HG03354 (cell line): Measurements from ENCODE around the gene BAZ2B.

ENCODE experiments used
- ATAC-seq: cut with Tn5 transposase; IDR thresholded peaks from one replicate; pipeline ENCODE4 v1.9.1; 2021; ENCODE audit warnings: mild to moderate bottlenecking; ENCODE audit not compliant: unreplicated experiment, poor library complexity, severe bottlenecking

BAZ2B gene

GRCh38 chr2:159476329-159476728 is 140.0 kb downstream of the BAZ2B start:
- no peak for ATAC-seq

GRCh38 chr2:159475793-159476192 is 140.6 kb downstream of the BAZ2B start:
- ATAC-seq: no peak

GRCh38 chr2:159471340-159471739 is 145.0 kb downstream of the BAZ2B start:
- ATAC-seq: no peak

DNA sequence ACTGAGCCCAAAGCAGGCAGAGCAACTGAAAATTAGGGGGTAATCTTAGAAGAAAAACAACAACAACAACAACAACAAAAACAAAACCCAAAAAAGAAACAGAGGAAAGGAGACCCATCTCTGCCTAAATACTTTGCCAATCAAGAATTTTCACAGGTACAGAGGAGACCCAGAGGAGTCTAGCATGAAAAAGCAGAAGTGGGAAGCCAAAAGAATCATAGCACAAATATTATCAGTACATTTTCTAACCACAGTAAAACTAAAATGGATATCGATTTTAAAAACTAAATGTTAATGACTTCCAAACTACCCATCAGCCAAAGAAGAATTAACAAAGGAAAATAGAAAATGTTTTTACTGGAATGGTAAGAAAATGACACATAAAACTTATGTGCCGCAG is 148.1 kb downstream of the BAZ2B start:
- no peak for ATAC-seq

- ATAC-seq: no peak
Observed at GRCh38 chr2:159462961-159463360, 153.4 kb downstream of the BAZ2B start.

GRCh38 chr2:159462201-159462785 is 154.1 kb downstream of the BAZ2B start:
- no peak for ATAC-seq

DNA sequence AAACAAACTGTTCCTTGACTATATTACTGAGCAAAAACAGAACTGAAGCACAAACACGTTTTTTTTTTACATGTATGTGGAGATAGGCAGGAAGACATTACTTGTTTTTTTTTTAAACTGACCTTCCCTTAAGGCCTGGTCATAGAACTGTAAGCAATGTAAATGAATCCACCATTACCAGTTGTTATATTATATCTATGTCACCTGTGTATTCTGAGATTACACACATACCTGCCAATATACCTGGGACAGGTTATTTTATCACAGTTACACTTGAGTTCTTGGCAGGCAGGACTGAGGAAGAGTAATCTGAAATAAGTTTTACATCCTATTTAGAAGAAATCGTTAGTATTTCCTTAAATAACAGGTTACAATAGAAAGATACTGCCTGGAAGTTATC is 155.3 kb downstream of the BAZ2B start:
- no peak for ATAC-seq

DNA sequence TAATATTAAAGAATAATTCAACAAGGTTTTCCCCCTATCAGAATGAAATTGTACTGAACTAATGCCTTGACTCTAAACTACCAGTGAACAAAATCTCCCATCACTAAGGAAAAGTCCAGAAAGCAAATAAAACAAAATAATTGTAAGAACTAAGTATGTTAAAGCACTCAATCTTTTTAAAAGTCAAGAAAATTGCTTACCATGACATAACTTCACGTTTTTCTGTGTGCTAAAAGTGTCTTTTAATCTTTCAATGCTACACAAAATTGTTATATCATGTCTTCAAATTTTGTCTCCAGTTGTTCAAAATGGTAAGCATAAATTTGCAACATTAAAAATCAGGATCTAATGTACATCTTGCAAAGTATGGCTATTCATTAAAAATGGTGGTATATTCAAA is 156.1 kb downstream of the BAZ2B start:
- ATAC-seq: no peak

GRCh38 chr2:159459279-159459678 is 157.1 kb downstream of the BAZ2B start:
- no peak for ATAC-seq

- ATAC-seq: no peak
Observed at GRCh38 chr2:159457589-159457988, 158.8 kb downstream of the BAZ2B start.

DNA sequence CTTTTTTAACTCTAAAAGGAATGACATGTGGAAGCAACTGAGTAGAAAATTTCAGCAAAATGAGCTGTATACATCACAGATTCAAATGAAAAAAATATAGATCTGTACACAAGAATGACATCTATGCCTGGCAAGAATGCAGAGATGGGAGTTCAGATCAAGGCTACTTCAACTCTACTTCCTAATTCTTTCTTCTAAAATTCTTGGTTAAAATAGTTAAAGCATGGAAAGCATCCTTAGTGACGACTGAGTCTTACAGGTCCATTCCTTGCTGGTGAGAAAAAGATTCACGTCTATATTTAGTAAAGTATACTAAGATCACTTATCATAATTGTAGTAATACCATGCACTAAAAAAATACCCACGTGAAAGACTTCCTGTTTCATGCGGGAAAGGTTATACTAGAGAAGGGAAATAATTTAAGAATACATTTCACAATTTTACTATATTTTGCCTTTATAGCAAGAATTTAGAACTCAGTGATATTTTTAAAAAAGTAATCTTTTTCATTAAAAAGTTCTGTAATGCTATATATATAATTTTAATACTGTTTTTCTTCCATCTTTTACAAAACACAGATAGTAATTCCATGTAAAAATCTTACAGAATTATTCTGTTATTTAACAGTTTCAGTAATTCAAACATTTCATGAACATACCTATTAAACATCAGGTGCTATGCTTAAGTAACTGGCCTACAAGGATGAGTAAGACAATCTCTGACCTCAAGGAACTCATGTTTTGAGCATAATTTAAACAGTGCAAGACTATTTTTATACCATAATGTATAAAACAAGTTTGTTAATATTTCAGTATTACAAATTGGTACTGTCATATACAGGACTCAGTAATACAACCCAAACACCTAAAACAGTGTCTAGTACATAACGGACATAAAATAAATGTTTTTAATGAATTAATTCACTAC is 159.6 kb downstream of the BAZ2B start:
- ATAC-seq: no peak

DNA sequence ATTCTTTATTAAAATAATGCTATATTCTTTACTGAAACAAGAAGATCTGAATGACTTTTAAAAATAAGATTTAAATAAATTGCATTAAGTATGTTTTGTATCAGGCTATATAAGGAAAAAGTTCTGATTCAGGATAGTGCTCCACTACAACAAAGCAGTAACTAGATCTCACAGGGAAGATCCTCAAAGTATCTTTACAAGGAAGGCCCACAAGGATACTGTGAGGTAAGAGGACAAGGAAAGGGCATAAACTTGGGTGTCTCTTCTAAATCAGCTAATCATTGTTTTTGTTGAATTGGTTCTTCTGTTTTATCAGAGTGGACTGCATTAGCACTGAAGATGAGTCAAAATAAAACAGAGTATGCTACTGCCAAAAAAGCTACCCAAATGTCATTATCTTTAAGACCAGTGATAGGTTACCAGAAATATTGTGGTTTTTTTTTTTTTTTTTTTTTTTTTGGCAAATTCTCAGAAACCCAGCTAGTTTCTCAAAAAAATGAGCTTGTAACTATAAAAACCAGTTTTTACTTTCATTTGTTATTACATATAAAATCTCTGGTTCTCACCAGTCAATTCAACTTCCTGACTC is 160.9 kb downstream of the BAZ2B start:
- no peak for ATAC-seq

- ATAC-seq: no peak
Observed at GRCh38 chr2:159454185-159454584, 162.2 kb downstream of the BAZ2B start.

DNA sequence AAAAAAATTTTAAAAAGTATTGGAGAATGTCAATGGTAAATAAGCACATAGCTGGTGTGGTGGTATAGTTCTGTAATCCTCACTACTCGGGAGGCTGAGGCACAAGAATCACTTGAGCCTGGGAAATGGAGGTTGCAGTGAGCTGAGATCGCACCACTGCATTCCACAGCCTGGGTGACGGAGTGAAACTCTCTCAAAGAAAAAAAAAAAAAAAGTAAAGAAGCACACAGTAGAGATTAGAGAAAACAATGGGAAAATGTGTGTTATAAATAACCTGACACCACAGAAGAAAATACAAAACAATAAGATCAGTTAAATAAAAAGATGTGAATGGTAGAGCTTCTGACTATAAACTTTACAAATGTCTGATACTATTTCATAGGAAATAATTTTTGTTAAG is 166.2 kb downstream of the BAZ2B start:
- no peak for ATAC-seq

GRCh38 chr2:159449504-159450124 is 166.7 kb downstream of the BAZ2B start:
- ATAC-seq: no peak

- ATAC-seq: no peak
Observed at GRCh38 chr2:159446817-159447216, 169.5 kb downstream of the BAZ2B start.

GRCh38 chr2:159446201-159446600 is 170.1 kb downstream of the BAZ2B start:
- ATAC-seq: no peak

DNA sequence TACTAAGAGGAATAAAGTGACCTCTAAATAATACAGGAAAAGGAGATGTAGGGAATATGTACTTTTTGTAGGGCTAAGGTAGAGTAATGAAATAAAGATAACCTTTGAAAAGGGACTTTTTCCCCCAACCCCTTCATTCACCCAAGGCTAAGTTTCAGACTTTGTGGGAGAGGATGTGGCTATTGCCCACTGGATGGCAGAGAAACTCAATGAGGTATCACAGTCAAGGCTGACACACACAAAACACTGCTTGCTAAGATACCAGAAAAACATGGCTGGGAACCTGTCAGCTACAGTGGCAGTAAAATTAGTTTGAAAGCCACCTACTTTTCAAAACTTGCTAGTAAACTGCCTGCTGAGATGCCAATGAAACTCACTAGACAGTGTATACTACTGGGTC is 171.0 kb downstream of the BAZ2B start:
- ATAC-seq: no peak

GRCh38 chr2:159444754-159445153 is 171.6 kb downstream of the BAZ2B start:
- ATAC-seq: no peak

DNA sequence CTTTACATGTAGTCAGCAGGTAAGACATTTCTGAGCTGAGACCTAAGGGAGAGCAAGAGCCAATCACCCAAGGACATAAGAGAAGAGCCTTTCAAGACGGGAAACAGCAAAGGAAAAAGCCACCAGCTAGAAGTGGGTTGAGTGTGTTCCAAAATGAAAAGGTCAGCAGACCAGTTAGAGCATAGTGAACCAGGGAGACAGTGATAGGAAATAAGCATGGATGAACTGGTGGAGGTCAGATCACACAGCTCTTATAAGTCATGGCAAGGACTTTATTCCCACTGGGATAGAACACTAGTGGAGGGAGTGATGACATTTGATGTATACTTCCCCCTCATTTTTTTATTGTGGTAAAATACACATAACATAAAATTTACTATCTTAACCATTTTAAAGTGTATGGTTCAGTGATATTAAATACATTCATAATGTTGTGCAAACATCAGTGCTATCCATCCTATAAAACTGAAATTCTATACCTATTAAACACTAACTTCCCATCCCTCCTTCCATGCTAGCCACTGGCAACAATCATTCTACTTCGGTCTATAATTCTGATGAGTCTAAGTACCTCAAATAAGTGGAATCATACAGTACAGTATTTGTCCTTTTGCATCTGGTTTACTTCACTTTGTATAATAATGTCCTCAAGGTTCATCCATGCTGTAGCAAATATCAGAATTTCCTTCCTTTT is 174.0 kb downstream of the BAZ2B start:
- no peak for ATAC-seq
